Endothelial cell of umbilical vein (primary cell): Measurements from ENCODE around the gene SH3BP4.

Experiments
- CTCF ChIP-seq, 2 donors: IDR thresholded peaks; 1 replicate in 1 of 2; 2 replicates in 1 of 2; pipeline ENCODE4 v1.5.1; 2011; ENCODE audit warnings: low read length in 2 of 2, mild to moderate bottlenecking in 2 of 2, moderate library complexity in 2 of 2, control low read depth in 1 of 2, inconsistent platforms in 1 of 2, low read depth in 1 of 2; ENCODE audit not compliant: insufficient read depth in 1 of 2; ENCODE audit errors: extremely low read depth in 1 of 2
- GATA2 ChIP-seq: IDR thresholded peaks from 2 replicates; pipeline ENCODE4 v1.7.0; 2011; ENCODE audit warnings: low read depth, mild to moderate bottlenecking, moderate library complexity, mixed read lengths, low read length; ENCODE audit not compliant: insufficient read length, insufficient read depth
- POLR2A ChIP-seq: IDR thresholded peaks from 2 replicates; pipeline ENCODE4 v1.6.1; 2012; ENCODE audit warnings: low read depth, mild to moderate bottlenecking, control low read depth, low read length
- POLR2AphosphoS5 ChIP-seq: IDR thresholded peaks from 2 replicates; pipeline ENCODE4 v1.6.1; 2012; ENCODE audit warnings: low read depth, mild to moderate bottlenecking, control low read depth, low read length, moderate library complexity; ENCODE audit not compliant: insufficient read depth

- no peak for TF ChIP-seq CTCF (IDR thresholded peaks at IDR 0.05; ENCODE audit: extremely low read depth in 1 of 2, insufficient read depth in 1 of 2, low read depth in 1 of 2, low read length in 2 of 2)
- TF ChIP-seq POLR2A = no peak
- TF ChIP-seq GATA2 = no peak
- TF ChIP-seq POLR2AphosphoS5 = no peak
Measured at GRCh38 chr2:235004329-235004903, 52.6 kb downstream of the SH3BP4 start.
